Fibroblast of the aortic adventitia (primary cell): ENCODE data around the gene ABCA2. TPM values are rescaled to one million over a fixed set of nuclear protein-coding genes. Genes with fewer than 3 reads are reported as not detected.

Source experiments
- DNase-seq: peaks from one replicate; pipeline ENCODE4 v3.0.0-alpha.2; 2010; ENCODE audit warnings: low read depth
- H3K4me3 ChIP-seq: 2 replicates; pipeline ENCODE4 v1.5.1; 2011; ENCODE audit warnings: low read depth, mild to moderate bottlenecking, control low read depth, low read length, moderate library complexity
- CTCF ChIP-seq: IDR thresholded peaks from 2 replicates; pipeline ENCODE4 v1.5.1; 2011; ENCODE audit warnings: mild to moderate bottlenecking, low read length, control low read depth, inconsistent platforms; ENCODE audit not compliant: insufficient read depth
- total RNA-seq: library from RNA; depleted of rRNA; stranded (reverse); fragments of >200 nt; gene quantifications from 2 replicates; pipeline ENCODE4 v1.2.3, GENCODE V29; 2012; ENCODE audit warnings: low replicate concordance

Gene ABCA2
- total RNA-seq, 1 donor, result 21.0 TPM

DNA sequence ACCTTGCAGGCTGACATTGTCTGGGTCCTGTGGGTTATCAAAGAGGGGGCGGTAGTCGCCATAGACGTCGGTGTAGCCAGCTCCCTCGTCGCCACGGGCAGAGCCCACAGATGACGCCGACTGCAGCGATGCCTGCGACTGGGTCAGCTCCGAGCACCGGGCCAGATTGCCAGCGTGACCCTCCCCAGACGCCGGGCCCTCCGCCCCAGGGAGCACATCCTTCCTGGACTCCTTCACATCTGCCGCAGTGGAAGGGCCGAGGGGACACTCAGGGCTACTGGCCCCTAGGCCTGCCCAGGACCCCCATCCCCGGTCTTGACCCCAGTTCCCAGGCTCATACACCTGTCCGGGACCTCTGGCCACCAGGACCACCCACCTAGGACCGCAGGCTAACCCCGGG lies 13.9 kb downstream of the ABCA2 start:
- no peak for DNase-seq
- TF ChIP-seq CTCF, result no peak

DNA sequence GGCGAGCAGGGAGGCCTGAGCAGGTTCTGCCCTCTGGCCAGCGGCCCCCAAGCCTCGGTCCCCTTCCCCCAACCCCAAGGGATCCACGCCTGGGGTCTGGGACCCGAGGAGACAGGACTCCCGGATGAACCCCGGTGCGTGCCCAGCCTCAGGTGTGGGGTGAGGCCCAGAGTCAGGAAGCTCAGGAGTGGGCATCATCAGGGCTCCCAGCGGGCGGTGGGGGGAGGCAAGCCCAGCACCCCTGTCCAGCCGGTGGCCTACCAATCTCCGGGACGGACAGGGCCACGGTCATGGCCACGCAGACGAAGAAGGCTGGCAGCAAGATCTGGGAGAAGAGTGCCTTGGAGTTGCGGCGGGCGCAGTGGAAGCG lies 14.5 kb downstream of the ABCA2 start:
- DNase-seq, result no peak
- H3K4me3 ChIP-seq, result no peak overlapping the region
- TF ChIP-seq CTCF, result no peak

More for the DNA sequence above, 13.9 kb downstream of the ABCA2 start:
- no peak overlapping the region for H3K4me3 ChIP-seq

GRCh38 chr9:137012694-137013570 lies 15.1 kb downstream of the ABCA2 start:
- no peak for TF ChIP-seq CTCF
- H3K4me3 ChIP-seq, result no peak overlapping the region

DNA sequence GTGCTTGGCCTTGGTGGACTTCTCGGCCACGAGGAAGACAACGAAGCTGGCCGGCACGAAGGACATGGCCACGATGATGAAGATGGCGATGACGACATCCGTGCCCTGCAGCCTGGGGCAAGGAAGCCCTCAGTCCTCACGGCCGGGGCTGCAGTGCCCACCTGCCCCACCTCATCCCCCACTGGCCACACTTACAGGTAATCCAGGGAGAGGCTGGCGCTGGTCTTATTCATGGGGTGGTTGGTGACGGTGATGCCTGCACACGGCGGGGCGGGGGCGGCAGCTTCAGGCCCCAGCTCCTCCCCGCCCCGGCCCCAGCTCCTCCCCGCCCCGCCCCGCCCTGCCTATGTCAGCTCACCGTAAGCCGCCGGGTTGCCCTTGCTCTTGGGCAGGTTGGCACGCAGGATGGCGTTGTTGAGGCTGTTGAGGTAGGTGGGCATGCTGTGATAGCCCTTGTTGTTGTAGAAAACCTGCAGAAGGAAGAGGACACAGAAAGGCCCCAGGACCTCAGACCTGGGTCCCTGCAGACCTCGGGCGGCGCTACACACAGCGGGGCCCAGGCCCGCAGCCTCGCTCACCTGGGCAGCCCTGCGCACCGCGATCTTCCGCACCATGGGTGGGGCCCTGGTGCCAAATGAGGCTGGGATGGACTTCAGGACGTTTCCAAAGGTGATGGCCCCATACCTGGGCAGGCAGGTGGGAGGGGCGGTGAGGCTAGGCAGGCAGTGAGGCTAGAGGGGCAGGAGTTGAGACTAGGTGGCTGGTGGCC lies 15.9 kb downstream of the ABCA2 start:
- no peak for TF ChIP-seq CTCF
- DNase-seq, result no peak
- no peak overlapping the region for H3K4me3 ChIP-seq

More at GRCh38 chr9:137012694-137013570, 15.1 kb downstream of the ABCA2 start:
- DNase-seq, result no peak

DNA sequence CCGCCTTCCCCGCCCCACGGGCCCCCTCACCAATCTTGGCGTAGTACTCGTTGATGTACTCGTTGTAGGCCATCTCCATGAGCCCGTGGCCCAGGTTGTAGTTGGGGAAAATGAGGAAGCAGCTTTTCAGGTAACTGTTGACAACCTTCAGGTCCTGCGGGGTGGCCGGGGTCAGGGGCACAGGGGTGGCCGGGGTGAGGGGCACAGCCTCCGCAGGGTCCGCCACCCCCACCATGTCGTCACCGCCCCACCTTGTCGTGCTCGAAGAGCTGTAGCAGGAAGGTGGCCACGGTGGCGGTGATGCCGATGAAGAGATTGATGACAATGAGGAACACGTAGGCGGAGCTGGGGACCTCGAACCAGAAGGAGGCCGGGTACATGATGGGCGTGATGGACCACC lies 16.9 kb downstream of the ABCA2 start:
- H3K4me3 ChIP-seq, result no peak overlapping the region
- TF ChIP-seq CTCF, result no peak
- no peak for DNase-seq

- no peak for DNase-seq
- TF ChIP-seq CTCF, result no peak
- H3K4me3 ChIP-seq, result no peak overlapping the region
Observed at GRCh38 chr9:137009938-137010732, 17.9 kb downstream of the ABCA2 start.
